ENCODE data around the gene SNN.

The SNN gene

DNA sequence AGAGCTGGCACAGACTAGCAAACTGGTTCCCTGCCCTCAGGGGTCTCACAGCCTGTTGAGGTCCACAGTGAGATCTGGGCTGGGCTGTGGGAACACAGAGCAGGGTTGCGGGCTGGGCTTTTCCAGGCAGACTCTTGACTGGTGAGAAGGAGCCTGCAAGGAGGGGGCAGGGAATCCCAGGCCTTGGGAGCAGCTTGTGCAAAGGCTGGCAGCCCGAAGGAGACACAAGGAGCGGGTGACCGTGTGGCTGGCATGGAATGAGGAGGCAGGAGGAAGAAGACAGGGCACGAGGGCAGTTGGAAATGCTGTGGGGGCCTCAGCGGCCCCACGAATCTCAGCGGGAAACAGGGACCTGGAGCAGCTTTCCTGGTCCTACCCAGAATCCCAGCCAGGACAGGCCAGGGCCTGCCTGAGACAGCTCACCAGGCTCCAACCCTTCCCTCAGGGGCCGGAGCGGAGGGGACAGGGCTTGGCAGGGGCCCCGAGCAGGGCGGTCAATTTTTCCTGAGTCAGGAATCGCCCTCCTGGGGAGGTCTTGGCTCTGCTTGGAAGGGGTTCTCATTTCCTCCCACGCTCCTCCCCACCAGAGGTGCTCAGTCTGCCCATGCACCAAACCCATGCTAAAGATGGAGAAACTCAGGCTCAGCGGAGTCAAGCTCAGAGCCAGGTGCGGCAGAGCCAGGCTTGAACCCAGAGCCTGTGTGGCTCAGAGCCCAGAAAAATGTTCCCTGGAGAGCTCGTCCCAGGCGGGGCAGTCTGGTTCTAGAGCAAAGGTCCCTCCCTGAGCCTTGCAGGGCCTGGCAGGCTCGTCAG is 9.2 kb upstream of the SNN start:
- Histone ChIP-seq H3K27me3 (ENCODE audit: insufficient read depth, low read depth, severe bottlenecking) (no peaks in the 10 kb centered on the region), H3K4me3 (ENCODE audit: low read depth, low read length) (no peak overlapping the region), H3K9me3 (ENCODE audit: severe bottlenecking) (no peaks in the 10 kb centered on the region), H3K27ac (no peak overlapping the region), H3K36me3 (no peaks in the 10 kb centered on the region)
- TF ChIP-seq, protein P1, sequence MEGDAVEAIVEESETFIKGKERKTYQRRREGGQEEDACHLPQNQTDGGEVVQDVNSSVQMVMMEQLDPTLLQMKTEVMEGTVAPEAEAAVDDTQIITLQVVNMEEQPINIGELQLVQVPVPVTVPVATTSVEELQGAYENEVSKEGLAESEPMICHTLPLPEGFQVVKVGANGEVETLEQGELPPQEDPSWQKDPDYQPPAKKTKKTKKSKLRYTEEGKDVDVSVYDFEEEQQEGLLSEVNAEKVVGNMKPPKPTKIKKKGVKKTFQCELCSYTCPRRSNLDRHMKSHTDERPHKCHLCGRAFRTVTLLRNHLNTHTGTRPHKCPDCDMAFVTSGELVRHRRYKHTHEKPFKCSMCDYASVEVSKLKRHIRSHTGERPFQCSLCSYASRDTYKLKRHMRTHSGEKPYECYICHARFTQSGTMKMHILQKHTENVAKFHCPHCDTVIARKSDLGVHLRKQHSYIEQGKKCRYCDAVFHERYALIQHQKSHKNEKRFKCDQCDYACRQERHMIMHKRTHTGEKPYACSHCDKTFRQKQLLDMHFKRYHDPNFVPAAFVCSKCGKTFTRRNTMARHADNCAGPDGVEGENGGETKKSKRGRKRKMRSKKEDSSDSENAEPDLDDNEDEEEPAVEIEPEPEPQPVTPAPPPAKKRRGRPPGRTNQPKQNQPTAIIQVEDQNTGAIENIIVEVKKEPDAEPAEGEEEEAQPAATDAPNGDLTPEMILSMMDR (IDR thresholded peaks at IDR 0.05; ENCODE audit: low read depth, low read length): no peak
- DNase-seq: no peak

DNA sequence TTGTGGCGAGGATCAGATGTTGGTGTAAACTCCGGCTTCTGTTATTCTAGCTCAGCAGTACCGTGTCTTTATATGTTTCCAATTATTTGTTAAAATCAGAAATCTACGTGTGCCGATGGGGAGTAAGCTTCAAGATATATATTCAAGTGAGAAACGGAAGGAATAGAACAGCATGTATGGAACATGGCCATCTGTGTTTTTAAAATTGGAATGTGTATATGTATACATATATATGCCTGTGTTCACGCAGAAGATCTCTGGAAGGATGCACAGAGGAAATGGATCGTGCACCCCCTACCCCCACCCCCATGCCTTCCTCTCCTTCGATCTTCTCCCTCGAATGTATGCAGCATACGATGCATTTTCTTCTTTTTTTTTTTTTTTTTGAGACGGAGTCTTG is 7.7 kb upstream of the SNN start:
- no peak for DNase-seq
- TF ChIP-seq, protein P1 (IDR thresholded peaks at IDR 0.05; ENCODE audit: low read depth, low read length): no peak
- H3K36me3 ChIP-seq: no peaks in the 10 kb centered on the region

DNA sequence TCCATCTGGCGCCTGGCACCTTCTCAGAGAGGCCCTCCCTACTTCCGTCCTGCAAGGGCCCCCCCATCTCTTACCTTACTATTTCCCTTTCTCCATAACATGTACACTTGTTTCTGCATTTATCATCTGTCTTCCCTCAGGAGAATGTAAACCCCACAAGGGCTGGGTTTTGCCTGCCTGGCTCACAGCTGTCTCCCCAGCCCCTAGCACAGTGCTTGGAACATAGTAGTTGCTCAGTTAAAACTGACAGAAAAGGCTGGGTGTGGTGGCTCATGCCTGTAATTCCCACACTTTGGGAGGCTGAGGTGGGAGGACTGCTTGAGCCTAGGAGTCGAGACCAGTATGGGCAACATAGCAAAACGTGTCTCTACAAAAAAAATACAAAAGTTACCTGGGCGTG is 5.7 kb upstream of the SNN start:
- Histone ChIP-seq H3K27me3 (ENCODE audit: insufficient read depth, low read depth, severe bottlenecking) (no peaks in the 10 kb centered on the region), H3K27ac (no peak overlapping the region), H3K36me3 (no peaks in the 10 kb centered on the region), H3K9me3 (ENCODE audit: severe bottlenecking) (no peaks in the 10 kb centered on the region), H3K4me3 (ENCODE audit: low read depth, low read length) (no peak overlapping the region)
- no peak for DNase-seq
- TF ChIP-seq, protein P1 (IDR thresholded peaks at IDR 0.05; ENCODE audit: low read depth, low read length): no peak

More for the DNA sequence above, 7.7 kb upstream of the SNN start:
- Histone ChIP-seq H3K4me3 (ENCODE audit: low read depth, low read length) (no peak overlapping the region), H3K9me3 (ENCODE audit: severe bottlenecking) (no peaks in the 10 kb centered on the region), H3K27me3 (ENCODE audit: insufficient read depth, low read depth, severe bottlenecking) (no peaks in the 10 kb centered on the region), H3K27ac (no peak overlapping the region)

DNA sequence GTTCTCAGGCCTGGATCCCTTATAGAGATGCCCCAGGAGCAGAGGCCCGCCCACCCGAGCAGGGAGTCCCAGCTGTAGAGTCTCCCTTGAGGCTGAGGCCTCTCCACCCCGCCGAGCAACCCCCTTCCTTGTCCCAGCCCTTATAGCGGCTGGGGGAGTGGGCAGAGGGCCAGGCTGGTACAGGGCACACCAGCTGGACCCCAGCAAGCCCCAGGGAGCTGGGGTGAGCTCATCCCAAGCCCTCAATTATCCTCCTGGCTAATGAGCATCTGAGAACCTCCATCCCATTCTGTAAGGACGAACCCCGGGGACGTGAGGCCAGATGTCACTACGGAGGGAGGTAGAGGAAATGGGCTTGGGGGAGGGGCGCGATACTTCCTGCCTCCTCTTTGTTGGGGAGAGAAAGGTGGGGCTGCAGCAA is 3.2 kb upstream of the SNN start:
- TF ChIP-seq, protein P1 (IDR thresholded peaks at IDR 0.05; ENCODE audit: low read depth, low read length): no peak
- H3K4me3 ChIP-seq (ENCODE audit: low read depth, low read length): no peak overlapping the region
- no peaks in the 10 kb centered on the region for H3K27me3 ChIP-seq (ENCODE audit: insufficient read depth, low read depth, severe bottlenecking)
- H3K27ac ChIP-seq: peak overlapping the region; percentile 28; the same call in 1 of the 2 replicates
- peak; percentile 52 for DNase-seq
- H3K9me3 ChIP-seq (ENCODE audit: severe bottlenecking): no peaks in the 10 kb centered on the region
- no peaks in the 10 kb centered on the region for H3K36me3 ChIP-seq

DNA sequence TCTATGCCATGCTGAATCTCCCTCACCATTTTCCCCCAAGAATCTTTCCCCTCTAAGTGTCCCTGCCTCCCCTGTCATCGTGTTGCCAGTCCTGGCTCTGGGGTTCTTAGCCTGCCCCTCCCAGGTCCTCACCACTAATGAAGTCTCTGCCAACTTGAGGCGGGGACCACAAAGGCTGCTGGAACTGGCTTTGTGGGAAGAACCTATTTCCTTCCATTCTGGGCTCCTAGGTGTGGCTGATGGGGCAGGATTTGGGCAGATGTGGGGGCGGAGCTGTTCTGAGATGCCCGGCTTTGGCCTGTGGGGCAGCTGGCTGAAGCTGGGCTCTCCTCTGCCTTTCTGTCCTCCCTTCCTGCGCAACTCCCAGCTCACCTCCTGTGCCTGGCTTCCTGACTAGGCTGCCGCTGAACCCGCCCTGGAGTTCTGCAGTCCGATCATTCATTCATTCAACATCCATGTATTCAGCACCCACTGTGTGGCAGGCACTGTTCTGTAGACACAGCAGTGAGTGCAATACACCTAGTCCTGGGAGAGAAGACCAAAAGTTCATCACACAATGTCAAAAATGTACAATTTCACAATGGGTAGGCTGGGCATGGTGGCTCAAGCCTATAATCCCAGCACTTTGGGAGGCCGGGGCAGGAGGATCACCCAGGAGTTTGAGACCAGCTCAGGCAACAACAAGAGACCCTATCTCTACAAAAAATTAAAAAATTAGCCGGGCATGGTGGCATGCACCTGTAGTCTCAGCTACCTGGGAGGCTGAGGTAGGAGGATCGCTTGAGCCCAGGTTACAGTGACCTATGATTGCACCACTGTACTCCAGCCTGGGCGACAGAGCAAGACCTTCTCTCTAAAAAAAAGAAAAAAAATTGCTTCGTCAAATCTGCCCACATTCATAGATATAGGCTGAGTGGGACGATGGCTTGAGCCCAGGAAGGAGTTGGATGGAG is 1.9 kb upstream of the SNN start:
- H3K36me3 ChIP-seq: no peaks in the 10 kb centered on the region
- no peak for DNase-seq
- TF ChIP-seq, protein P1 (IDR thresholded peaks at IDR 0.05; ENCODE audit: low read depth, low read length): no peak
- H3K27ac ChIP-seq: no peak overlapping the region
- no peak overlapping the region for H3K4me3 ChIP-seq (ENCODE audit: low read depth, low read length)
- no peaks in the 10 kb centered on the region for H3K9me3 ChIP-seq (ENCODE audit: severe bottlenecking)
- H3K27me3 ChIP-seq (ENCODE audit: insufficient read depth, low read depth, severe bottlenecking): no peaks in the 10 kb centered on the region
